ENCODE data around the gene CFAP410. TPM values are rescaled to one million over a fixed set of nuclear protein-coding genes. Genes with fewer than 3 reads are reported as not detected.

The CFAP410 gene
- total and polyA plus RNA-seq, 2 of the 13 experiments (the other 11 are each of a cell fraction or from before 2014, with no cell fraction given), result 8.0 to 20.1 TPM

- TF ChIP-seq PRDM10 (CRISPR knock-in tag; IDR thresholded peaks at IDR 0.05; ENCODE audit: low read depth), result no peak
- no peak for TF ChIP-seq NR2F1 (CRISPR knock-in tag; IDR thresholded peaks at IDR 0.05)
- no peak for TF ChIP-seq GTF3A (CRISPR knock-in tag; conservative IDR thresholded peaks at IDR 0.05)
- no peak for TF ChIP-seq BCL6 (CRISPR knock-in tag; IDR thresholded peaks at IDR 0.05)
- no peak for TF ChIP-seq GLMP (CRISPR knock-in tag; IDR thresholded peaks at IDR 0.05; ENCODE audit: borderline replicate concordance)
- TF ChIP-seq ZIK1 (CRISPR knock-in tag; IDR thresholded peaks at IDR 0.05; ENCODE audit: borderline replicate concordance, low read depth), result no peak
- TF ChIP-seq HBP1 (CRISPR knock-in tag; IDR thresholded peaks at IDR 0.05; ENCODE audit: low read depth), result no peak
These were observed 43.3 kb upstream of the CFAP410 start (continued) for GRCh38 chr21:44382536-44382935.
